ENCODE data around the gene NYNRIN. TPM values are rescaled to one million over a fixed set of nuclear protein-coding genes. Genes with fewer than 3 reads are reported as not detected.

Gene NYNRIN
- total and polyA plus RNA-seq, 2 donors (not counting 3 experiments of a cell fraction or from before 2014, with no cell fraction given), result 37.2 to 42.8 TPM

- BruUV-seq (replicated peaks), result no TSS peak
- no peaks in the 10 kb centered on the region for H4K20me1 ChIP-seq (replicated peaks; ENCODE audit: control insufficient read depth, extremely low read depth, insufficient read depth, low read length)
- H3K4me1 ChIP-seq (ENCODE audit: control insufficient read depth, extremely low read depth, insufficient read depth, low read length), result no peaks in the 10 kb centered on the region
- H3K36me3 ChIP-seq (ENCODE audit: control insufficient read depth in 2 of 2, extremely low read depth in 1 of 2, insufficient read depth in 2 of 2, low read length in 2 of 2), result no peaks in the 10 kb centered on the region
- FAIRE-seq (no peak), DNase-seq (ENCODE audit: low read depth, low spot score) (no peak)
- ChIA-PET CTCF (no interaction called here), POLR2A (no interaction called here)
- H3K9me1 ChIP-seq (replicated peaks; ENCODE audit: control insufficient read depth, extremely low read depth, insufficient read depth, low read length), result no peaks in the 10 kb centered on the region
- dilution Hi-C loops (cut with MboI; ENCODE audit: extremely low pct_ligation_motif_present, low sequenced_read_pairs), result no loop called here
- H2AFZ ChIP-seq (ENCODE audit: low read depth, low read length), result no peak overlapping the region
- intact Hi-C loops (cut with micrococcal nuclease), result no loop called here
- TF ChIP-seq MAX (IDR thresholded peaks at IDR 0.05; ENCODE audit: insufficient read depth, insufficient read length) (no peak), FOS (IDR thresholded peaks at IDR 0.05; ENCODE audit: borderline replicate concordance, insufficient read depth, low read length) (no peak), POLR2AphosphoS5 (IDR thresholded peaks at IDR 0.05; ENCODE audit: insufficient read depth, low read depth, low read length) (no peak), MYC (IDR thresholded peaks at IDR 0.05; ENCODE audit: low read depth, low read length) (no peak)
- TF ChIP-seq, protein P1, sequence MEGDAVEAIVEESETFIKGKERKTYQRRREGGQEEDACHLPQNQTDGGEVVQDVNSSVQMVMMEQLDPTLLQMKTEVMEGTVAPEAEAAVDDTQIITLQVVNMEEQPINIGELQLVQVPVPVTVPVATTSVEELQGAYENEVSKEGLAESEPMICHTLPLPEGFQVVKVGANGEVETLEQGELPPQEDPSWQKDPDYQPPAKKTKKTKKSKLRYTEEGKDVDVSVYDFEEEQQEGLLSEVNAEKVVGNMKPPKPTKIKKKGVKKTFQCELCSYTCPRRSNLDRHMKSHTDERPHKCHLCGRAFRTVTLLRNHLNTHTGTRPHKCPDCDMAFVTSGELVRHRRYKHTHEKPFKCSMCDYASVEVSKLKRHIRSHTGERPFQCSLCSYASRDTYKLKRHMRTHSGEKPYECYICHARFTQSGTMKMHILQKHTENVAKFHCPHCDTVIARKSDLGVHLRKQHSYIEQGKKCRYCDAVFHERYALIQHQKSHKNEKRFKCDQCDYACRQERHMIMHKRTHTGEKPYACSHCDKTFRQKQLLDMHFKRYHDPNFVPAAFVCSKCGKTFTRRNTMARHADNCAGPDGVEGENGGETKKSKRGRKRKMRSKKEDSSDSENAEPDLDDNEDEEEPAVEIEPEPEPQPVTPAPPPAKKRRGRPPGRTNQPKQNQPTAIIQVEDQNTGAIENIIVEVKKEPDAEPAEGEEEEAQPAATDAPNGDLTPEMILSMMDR (IDR thresholded peaks at IDR 0.05; ENCODE audit: extremely low read depth in 1 of 2, insufficient read depth in 1 of 2, low read depth in 1 of 2, low read length in 2 of 2), result no peak
- no peak overlapping the region for H3K9ac ChIP-seq (replicated peaks; ENCODE audit: extremely low read depth, insufficient read depth, low read length)
- no peaks in the 10 kb centered on the region for H3K79me2 ChIP-seq (ENCODE audit: control insufficient read depth, insufficient read depth, low read length)
- no peaks in the 10 kb centered on the region for H3K9me3 ChIP-seq (replicated peaks; ENCODE audit: control insufficient read depth, insufficient read depth, low read length)
- no peak overlapping the region for H3K4me2 ChIP-seq (ENCODE audit: insufficient read depth, low read length)
- H3K4me3 ChIP-seq (replicated peaks in 1 of 3; ENCODE audit: insufficient read depth in 1 of 3, low read depth in 1 of 3, low read length in 3 of 3), result no peak overlapping the region
- H3K27me3 ChIP-seq (ENCODE audit: control insufficient read depth in 2 of 2, insufficient read depth in 2 of 2, low read length in 2 of 2), result no peaks in the 10 kb centered on the region
- H3K27ac ChIP-seq (ENCODE audit: insufficient read depth, low read depth, low read length), result no peak overlapping the region
Measured at GRCh38 chr14:24461336-24461735, 62.5 kb downstream of the NYNRIN start.

Measured in endothelial cell of umbilical vein (primary cell).